GM12872 (cell line): ENCODE measurements around the gene L3MBTL1.

Experiments used
- TF ChIP-seq, protein P1 (sequence below): IDR thresholded peaks from 3 replicates; pipeline ENCODE4 v1.5.1; 2011; ENCODE audit warnings: low read depth, mild to moderate bottlenecking, low read length, moderate library complexity; ENCODE audit not compliant: insufficient read depth

The L3MBTL1 gene

DNA sequence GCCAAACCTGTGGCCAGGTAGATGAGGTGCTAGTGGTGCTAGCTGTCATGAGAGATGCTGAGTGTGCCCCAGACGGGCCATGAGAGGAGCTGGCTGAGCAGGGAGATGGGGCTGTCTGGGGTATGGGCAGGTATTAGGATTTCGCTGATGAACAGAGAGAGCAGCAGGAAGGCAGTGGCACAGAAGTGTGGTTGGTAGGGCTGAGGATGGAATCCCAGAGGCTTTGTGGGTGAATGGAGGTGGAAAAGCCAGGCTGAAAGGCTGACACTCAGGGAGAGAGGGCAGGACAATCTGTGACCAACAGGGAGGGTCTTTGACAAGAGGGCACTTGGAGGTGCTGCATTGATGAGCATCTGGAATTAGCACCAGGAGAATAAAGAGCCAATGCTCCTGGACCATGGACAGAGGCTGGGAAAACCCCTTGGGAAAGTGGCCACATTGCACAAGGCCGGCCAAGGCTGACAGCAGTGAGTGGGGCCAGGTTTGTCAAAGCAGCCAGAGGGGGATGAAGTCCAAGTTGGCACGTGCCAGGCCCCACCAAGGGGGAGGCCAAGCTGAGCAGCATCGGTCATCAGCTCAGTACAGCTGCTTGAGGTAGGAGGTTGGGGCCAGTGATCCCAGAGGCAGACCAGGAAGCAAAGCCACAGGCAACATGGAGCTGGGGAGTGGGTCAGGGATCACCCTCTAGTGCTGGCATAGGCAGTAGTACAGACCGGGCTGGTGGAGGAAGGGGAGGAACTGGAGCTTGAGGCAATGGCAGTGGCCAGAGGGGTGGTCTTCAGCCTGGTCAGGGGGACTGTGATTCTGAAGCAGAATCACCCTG lies 31.6 kb downstream of the L3MBTL1 start:
- TF ChIP-seq, protein P1, sequence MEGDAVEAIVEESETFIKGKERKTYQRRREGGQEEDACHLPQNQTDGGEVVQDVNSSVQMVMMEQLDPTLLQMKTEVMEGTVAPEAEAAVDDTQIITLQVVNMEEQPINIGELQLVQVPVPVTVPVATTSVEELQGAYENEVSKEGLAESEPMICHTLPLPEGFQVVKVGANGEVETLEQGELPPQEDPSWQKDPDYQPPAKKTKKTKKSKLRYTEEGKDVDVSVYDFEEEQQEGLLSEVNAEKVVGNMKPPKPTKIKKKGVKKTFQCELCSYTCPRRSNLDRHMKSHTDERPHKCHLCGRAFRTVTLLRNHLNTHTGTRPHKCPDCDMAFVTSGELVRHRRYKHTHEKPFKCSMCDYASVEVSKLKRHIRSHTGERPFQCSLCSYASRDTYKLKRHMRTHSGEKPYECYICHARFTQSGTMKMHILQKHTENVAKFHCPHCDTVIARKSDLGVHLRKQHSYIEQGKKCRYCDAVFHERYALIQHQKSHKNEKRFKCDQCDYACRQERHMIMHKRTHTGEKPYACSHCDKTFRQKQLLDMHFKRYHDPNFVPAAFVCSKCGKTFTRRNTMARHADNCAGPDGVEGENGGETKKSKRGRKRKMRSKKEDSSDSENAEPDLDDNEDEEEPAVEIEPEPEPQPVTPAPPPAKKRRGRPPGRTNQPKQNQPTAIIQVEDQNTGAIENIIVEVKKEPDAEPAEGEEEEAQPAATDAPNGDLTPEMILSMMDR, result no peak

DNA sequence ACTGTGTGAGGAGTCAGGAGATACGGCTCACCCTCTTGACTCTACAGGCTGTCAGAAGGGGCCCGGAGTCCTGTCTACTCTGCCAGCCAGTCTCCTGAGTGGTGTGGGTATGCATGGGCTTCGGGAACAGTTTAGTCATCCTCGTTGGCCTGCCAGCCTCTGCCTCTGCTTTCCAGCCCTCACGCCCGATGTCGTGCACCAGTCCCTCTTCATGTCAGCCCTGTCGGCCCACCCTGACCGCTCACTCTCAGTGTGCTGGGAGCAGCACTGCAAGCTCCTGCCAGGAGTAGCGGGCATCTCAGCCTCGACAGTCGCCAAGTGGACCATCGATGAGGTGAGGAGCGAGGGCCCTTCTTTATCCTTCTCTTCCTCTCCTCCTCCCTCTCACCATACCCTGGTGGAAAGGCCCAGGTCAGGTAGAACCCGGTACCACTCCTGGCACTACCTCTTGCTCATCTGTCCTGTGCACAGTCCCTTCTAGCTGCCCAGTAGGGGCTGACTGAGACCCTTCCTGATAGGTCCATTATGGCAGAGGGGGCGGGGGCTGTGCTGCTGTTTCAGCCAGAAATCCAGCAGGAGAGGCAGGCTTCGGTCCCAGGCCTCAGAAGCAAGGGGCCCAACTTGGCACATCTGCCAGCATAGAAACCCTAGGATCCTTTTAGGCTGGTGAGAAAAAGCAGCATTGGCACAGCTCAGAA lies 32.6 kb downstream of the L3MBTL1 start:
- TF ChIP-seq, protein P1, result no peak

DNA sequence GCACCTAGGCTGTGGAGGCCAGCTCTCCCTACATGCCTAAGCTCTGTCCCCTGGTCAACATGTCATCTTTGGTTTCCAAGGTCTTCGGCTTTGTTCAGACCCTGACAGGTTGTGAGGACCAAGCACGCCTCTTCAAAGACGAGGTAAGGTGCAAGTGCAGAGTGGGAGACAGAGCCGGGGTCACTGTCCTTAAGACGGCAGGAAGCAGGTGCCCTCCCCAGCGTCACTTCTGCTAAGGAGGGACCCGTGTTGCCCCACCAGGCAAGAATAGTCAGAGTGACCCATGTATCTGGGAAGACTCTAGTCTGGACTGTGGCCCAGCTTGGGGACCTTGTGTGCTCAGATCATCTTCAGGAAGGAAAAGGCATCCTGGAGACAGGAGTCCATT lies 33.2 kb downstream of the L3MBTL1 start:
- TF ChIP-seq, protein P1, result no peak

DNA sequence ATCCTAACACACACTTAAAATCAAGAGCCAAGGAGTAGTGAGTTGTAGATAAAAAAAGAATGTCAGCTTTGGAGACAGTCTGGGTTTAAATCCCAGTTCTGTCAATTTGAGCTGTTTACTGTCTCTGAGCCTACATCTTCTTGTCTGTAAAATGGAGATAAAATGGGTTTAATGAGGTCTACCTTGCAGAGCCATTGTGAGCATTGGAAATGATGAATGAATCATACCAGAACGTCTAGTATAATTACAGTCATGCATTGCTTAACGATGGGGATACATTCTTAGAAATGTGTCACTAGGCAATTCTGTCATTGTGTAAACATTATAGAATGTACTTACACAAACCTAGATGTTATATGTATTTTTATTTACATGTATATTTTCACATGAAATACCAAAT lies 33.7 kb downstream of the L3MBTL1 start:
- TF ChIP-seq, protein P1, result no peak

DNA sequence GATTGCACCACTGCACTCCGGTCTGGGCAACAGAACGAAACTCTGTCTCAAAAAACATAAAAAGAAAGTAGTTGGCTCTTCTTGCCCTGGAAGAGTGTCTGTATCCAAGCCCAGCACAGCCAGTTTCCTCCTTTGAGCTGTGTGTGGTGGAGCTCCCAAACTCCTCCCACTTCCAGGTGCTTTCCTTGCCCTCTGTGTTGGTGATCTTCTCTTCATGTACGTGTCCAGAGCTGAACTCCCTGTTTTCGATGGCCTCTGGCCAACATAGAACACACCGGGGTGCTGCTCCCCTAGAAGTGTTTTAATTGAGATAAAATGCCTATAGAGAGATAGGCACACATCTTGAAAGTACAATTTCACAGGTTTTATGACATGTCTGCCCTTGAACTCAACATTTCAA lies 34.7 kb downstream of the L3MBTL1 start:
- TF ChIP-seq, protein P1, result no peak

DNA sequence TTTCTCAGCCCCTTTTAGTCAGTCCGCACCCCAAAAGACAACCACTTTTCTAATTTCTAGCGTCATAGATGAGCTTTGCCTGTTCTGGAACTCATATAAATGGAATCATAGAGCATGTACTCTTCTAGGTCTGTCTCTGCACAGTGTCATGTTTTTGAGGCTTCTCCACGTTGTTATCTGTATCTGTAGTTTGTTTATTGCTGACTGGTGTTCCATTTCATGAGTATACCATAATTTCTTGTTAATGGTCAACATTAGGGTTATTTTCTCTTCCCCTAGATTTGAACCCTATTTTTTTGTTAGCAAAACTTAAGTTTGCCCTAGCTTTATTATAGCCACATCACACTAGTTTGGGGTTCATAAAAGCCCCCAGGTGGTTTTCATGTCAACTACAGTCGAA lies 35.2 kb downstream of the L3MBTL1 start:
- TF ChIP-seq, protein P1, result no peak

DNA sequence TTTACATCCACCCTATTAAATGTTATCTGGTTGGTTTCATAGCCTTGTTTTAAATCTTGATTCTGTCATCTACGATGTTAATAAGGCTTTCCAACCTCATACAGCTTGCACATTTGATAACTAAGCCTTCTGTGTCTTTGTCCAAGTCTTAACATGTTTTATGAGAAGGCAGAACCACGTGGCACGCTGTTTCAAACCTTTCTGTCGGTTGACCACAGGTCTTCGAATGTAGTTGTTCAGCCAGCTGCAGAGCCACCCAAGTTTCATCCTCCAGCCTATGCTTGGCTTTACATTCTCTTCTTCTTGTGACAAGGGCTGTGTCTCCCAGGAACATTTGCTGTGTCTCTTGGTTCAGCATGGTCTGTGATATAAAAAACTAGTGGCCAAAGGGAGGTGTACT lies 35.6 kb downstream of the L3MBTL1 start:
- TF ChIP-seq, protein P1, result no peak
